ENCODE results near the gene EMC7. TPM values are rescaled to one million over a fixed set of nuclear protein-coding genes. Genes with fewer than 3 reads are reported as not detected.

Gene EMC7
- total RNA-seq, 4 donors from 2014 or later = 1.8 to 39.7 (median 24.5) TPM

GRCh38 chr15:34079904-34080303 is 21.8 kb downstream of the EMC7 start:
- in situ Hi-C loops (cut with MboI; ENCODE audit: low pct_ligation_motif_present in 1 of 4, low pct_unique_long_range_greater_than_20kb in 1 of 4, low sequenced_read_pairs in 3 of 4) = loop anchor here in 3 of 4 donors (25.0 kb wide), 3 partner anchors 257 to 507 kb away; partner anchors contain the start of genes LPCAT4 (in 2 of the 3), GOLGA8B (in 1 of the 3), NOP10 (in 1 of the 3) and NUTM1 (in 1 of the 3)
- 37 to 71% methylated on average over 4 of the region's 4 CpGs for WGBS, 2 donors (ENCODE audit: low coverage in 1 of 2)

GRCh38 chr15:34078900-34079299 is 22.8 kb downstream of the EMC7 start:
- 50 to 64% methylated on average over 3 of the region's 3 CpGs for WGBS, 2 donors (ENCODE audit: low coverage in 1 of 2)
- Histone ChIP-seq H3K27me3 (no peaks in the 10 kb centered on the region), H3K36me3 (no peaks in the 10 kb centered on the region), H3K27ac (peak overlapping the region in 2 of 4 donors; percentile 75 to 76), H3K9me3 (no peaks in the 10 kb centered on the region), H3K4me3 (no peak overlapping the region), H3K4me1 (peaks cover 0 to 16% (median 0%) of the 10 kb centered on the region in 4 donors)
- intact Hi-C loops (cut with DNase I; ENCODE audit: low total_unique reads) (no loop called here), in situ Hi-C loops (cut with MboI; ENCODE audit: low pct_ligation_motif_present in 1 of 4, low pct_unique_long_range_greater_than_20kb in 1 of 4, low sequenced_read_pairs in 3 of 4) (loop anchor here in 3 of 4 donors (25.0 kb wide), 3 partner anchors 258 to 508 kb away; partner anchors contain the start of genes LPCAT4 (in 2 of the 3), GOLGA8B (in 1 of the 3), NOP10 (in 1 of the 3) and NUTM1 (in 1 of the 3))
- no peak for DNase-seq
- TF ChIP-seq EP300 (IDR thresholded peaks at IDR 0.05; ENCODE audit: low read depth) (no peak), POLR2AphosphoS5 (IDR thresholded peaks at IDR 0.05) (no peak), POLR2A (IDR thresholded peaks at IDR 0.05) (no peak), CTCF (IDR thresholded peaks at IDR 0.05) (no peak)

More at GRCh38 chr15:34079904-34080303, 21.8 kb downstream of the EMC7 start:
- Histone ChIP-seq H3K9me3 (no peaks in the 10 kb centered on the region), H3K27ac (peak overlapping the region; percentile 46 to 76 (median 62)), H3K4me1 (peaks cover 0 to 18% (median 0%) of the 10 kb centered on the region in 4 donors), H3K4me3 (peak overlapping the region in 1 of 4 donors; percentile 23), H3K36me3 (no peaks in the 10 kb centered on the region), H3K27me3 (no peaks in the 10 kb centered on the region)
- TF ChIP-seq POLR2A (IDR thresholded peaks at IDR 0.05) = no peak
- no peak for TF ChIP-seq POLR2AphosphoS5 (IDR thresholded peaks at IDR 0.05)
- no peak for TF ChIP-seq EP300 (IDR thresholded peaks at IDR 0.05; ENCODE audit: low read depth)
- TF ChIP-seq CTCF (IDR thresholded peaks at IDR 0.05) = no peak
- intact Hi-C loops (cut with DNase I; ENCODE audit: low total_unique reads) = no loop called here
- no peak for DNase-seq

GRCh38 chr15:34076785-34077184 is 24.9 kb downstream of the EMC7 start:
- Histone ChIP-seq H3K36me3 (no peaks in the 10 kb centered on the region), H3K27ac (no peak overlapping the region), H3K4me1 (peaks cover 0 to 11% (median 0%) of the 10 kb centered on the region in 4 donors), H3K4me3 (no peak overlapping the region), H3K27me3 (no peaks in the 10 kb centered on the region), H3K9me3 (no peaks in the 10 kb centered on the region)
- intact Hi-C loops (cut with DNase I; ENCODE audit: low total_unique reads) = no loop called here
- in situ Hi-C loops (cut with MboI; ENCODE audit: low pct_ligation_motif_present in 1 of 4, low pct_unique_long_range_greater_than_20kb in 1 of 4, low sequenced_read_pairs in 3 of 4) = loop anchor here in 3 of 4 donors (25.0 kb wide), 3 partner anchors 261 to 511 kb away; partner anchors contain the start of genes LPCAT4 (in 2 of the 3), GOLGA8B (in 1 of the 3), NOP10 (in 1 of the 3) and NUTM1 (in 1 of the 3)
- WGBS, 2 donors (ENCODE audit: low coverage in 1 of 2) = 94 to 100% methylated on average over 4 of the region's 4 CpGs
- no peak for DNase-seq
- no peak for TF ChIP-seq POLR2A (IDR thresholded peaks at IDR 0.05)
- TF ChIP-seq CTCF (IDR thresholded peaks at IDR 0.05) = no peak
- no peak for TF ChIP-seq EP300 (IDR thresholded peaks at IDR 0.05; ENCODE audit: low read depth)
- TF ChIP-seq POLR2AphosphoS5 (IDR thresholded peaks at IDR 0.05) = no peak

GRCh38 chr15:34070003-34070402 is 31.7 kb downstream of the EMC7 start:
- no peaks in the 10 kb centered on the region for H3K9me3 ChIP-seq
- in situ Hi-C loops (cut with MboI; ENCODE audit: low pct_ligation_motif_present in 1 of 4, low pct_unique_long_range_greater_than_20kb in 1 of 4, low sequenced_read_pairs in 3 of 4) (loop anchor here in 2 of 4 donors (25.0 kb wide), 2 partner anchors 142 to 517 kb away; partner anchors contain the start of genes GOLGA8B (in 1 of the 2) and KATNBL1 (in 1 of the 2)), intact Hi-C loops (cut with DNase I; ENCODE audit: low total_unique reads) (no loop called here)
- TF ChIP-seq POLR2A (IDR thresholded peaks at IDR 0.05) = no peak
- TF ChIP-seq CTCF (IDR thresholded peaks at IDR 0.05) = no peak
- no peak for TF ChIP-seq POLR2AphosphoS5 (IDR thresholded peaks at IDR 0.05)
- no peak for TF ChIP-seq EP300 (IDR thresholded peaks at IDR 0.05; ENCODE audit: low read depth)
- 78 to 100% methylated on average over 1 to 6 of the region's 6 CpGs for WGBS, 2 donors (ENCODE audit: low coverage in 1 of 2)
- H3K27me3 ChIP-seq = no peaks in the 10 kb centered on the region
- no peaks in the 10 kb centered on the region for H3K36me3 ChIP-seq
- H3K27ac ChIP-seq = no peak overlapping the region
- no peak for DNase-seq
- no peaks in the 10 kb centered on the region for H3K4me1 ChIP-seq
- H3K4me3 ChIP-seq = no peak overlapping the region
